Loucy (cell line): Measurements from ENCODE around the gene TGM2.

ENCODE experiments used
- H2AFZ ChIP-seq: fragments of 200-600 bp; sonication (generic); 2 replicates; pipeline ENCODE4 v1.6.0; 2016; ENCODE audit warnings: antibody characterized with exemption, mild to moderate bottlenecking, low read length, moderate library complexity
- H3F3A ChIP-seq: fragments of 200-600 bp; 2 replicates; pipeline ENCODE4 v1.6.0; 2016; ENCODE audit warnings: antibody characterized with exemption, low read depth, mild to moderate bottlenecking
- H3K27me3 ChIP-seq: fragments of 200-600 bp; sonication (generic); 2 replicates; pipeline ENCODE4 v1.6.1; 2014; ENCODE audit warnings: low read length, mild to moderate bottlenecking; ENCODE audit not compliant: insufficient read depth, poor library complexity, severe bottlenecking
- H3K36me3 ChIP-seq: fragments of 200-600 bp; sonication (generic); 2 replicates; pipeline ENCODE4 v1.6.1; 2016; ENCODE audit warnings: low read length; ENCODE audit not compliant: insufficient read depth
- H3K4me1 ChIP-seq: fragments of 200-600 bp; sonication (generic); 2 replicates; pipeline ENCODE4 v1.5.1; 2014; ENCODE audit warnings: low read length, mild to moderate bottlenecking; ENCODE audit not compliant: insufficient read depth, poor library complexity, severe bottlenecking
- H3K4me2 ChIP-seq: fragments of 200-600 bp; sonication (generic); 2 replicates; pipeline ENCODE4 v1.6.0; 2014; ENCODE audit warnings: antibody characterized with exemption, low read length, low read depth, mild to moderate bottlenecking; ENCODE audit not compliant: poor library complexity, severe bottlenecking
- H3K4me3 ChIP-seq: fragments of 200-600 bp; sonication (generic); 2 replicates; pipeline ENCODE4 v1.5.1; 2014; ENCODE audit warnings: low read length, mild to moderate bottlenecking, mixed read lengths; ENCODE audit not compliant: poor library complexity, severe bottlenecking
- H3K79me2 ChIP-seq: fragments of 200-600 bp; sonication (generic); 2 replicates; pipeline ENCODE4 v1.6.1; 2014; ENCODE audit warnings: low read length; ENCODE audit not compliant: insufficient read depth
- H3K9ac ChIP-seq: fragments of 200-600 bp; sonication (generic); 2 replicates; pipeline ENCODE4 v1.6.0; 2014; ENCODE audit warnings: mild to moderate bottlenecking, low read depth, low read length, moderate library complexity; ENCODE audit not compliant: poor library complexity, severe bottlenecking
- H3K9me2 ChIP-seq: fragments of 200-600 bp; sonication (generic); replicated peaks from 2 replicates; pipeline ENCODE4 v1.6.1; 2016; ENCODE audit warnings: low read depth, low read length, mixed read lengths
- H3K9me3 ChIP-seq: fragments of 200-600 bp; sonication (generic); 2 replicates; pipeline ENCODE4 v1.6.1; 2014; ENCODE audit warnings: mild to moderate bottlenecking, antibody characterized with exemption, low read length, low read depth; ENCODE audit not compliant: insufficient read depth
- H4K20me1 ChIP-seq: fragments of 200-600 bp; sonication (generic); 2 replicates; pipeline ENCODE4 v1.6.0; 2014; ENCODE audit warnings: antibody characterized with exemption, low read length, mild to moderate bottlenecking; ENCODE audit not compliant: insufficient read depth, poor library complexity, severe bottlenecking
- EZH2phosphoT487 ChIP-seq: fragments of 200-600 bp; IDR thresholded peaks from 2 replicates; pipeline ENCODE4 v1.6.1; 2018; ENCODE audit warnings: antibody characterized with exemption, mild to moderate bottlenecking, moderate library complexity, borderline replicate concordance
- TF ChIP-seq, protein P1 (sequence below): fragments of 200-600 bp; sonication (generic); conservative IDR thresholded peaks from 2 replicates; pipeline ENCODE4 v1.5.1; 2014; ENCODE audit warnings: mild to moderate bottlenecking, antibody characterized with exemption, low read length

Gene TGM2

DNA sequence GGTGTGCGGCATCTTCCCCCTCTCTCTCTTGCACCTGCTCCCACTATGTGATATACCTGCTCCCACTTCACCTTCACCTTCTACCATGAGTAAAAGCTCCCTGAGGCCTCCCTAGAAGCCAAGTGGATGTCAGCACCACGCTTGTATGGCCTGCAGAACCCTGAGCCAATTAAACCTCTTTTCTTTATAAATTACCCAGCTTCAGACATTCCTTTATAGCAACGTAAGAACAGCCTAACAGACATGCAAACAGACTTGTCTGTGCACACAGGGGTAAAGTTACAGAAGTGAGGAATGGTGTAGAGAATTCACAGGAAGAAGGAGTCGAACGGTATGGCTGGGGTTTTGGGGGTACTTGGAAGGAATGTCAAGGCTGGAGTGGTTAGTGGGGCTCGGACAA is 14.8 kb upstream of the TGM2 start:
- no peak for TF ChIP-seq EZH2phosphoT487
- TF ChIP-seq, protein P1, sequence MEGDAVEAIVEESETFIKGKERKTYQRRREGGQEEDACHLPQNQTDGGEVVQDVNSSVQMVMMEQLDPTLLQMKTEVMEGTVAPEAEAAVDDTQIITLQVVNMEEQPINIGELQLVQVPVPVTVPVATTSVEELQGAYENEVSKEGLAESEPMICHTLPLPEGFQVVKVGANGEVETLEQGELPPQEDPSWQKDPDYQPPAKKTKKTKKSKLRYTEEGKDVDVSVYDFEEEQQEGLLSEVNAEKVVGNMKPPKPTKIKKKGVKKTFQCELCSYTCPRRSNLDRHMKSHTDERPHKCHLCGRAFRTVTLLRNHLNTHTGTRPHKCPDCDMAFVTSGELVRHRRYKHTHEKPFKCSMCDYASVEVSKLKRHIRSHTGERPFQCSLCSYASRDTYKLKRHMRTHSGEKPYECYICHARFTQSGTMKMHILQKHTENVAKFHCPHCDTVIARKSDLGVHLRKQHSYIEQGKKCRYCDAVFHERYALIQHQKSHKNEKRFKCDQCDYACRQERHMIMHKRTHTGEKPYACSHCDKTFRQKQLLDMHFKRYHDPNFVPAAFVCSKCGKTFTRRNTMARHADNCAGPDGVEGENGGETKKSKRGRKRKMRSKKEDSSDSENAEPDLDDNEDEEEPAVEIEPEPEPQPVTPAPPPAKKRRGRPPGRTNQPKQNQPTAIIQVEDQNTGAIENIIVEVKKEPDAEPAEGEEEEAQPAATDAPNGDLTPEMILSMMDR: no peak
- no peaks in the 10 kb centered on the region for H3K9me2 ChIP-seq
- H3K4me3 ChIP-seq: no peak overlapping the region
- H3K4me2 ChIP-seq: no peak overlapping the region
- no peak overlapping the region for H3K9ac ChIP-seq
- no peaks in the 10 kb centered on the region for H4K20me1 ChIP-seq
- no peaks in the 10 kb centered on the region for H3K36me3 ChIP-seq
- H3F3A ChIP-seq: no peaks in the 10 kb centered on the region
- H3K9me3 ChIP-seq: no peaks in the 10 kb centered on the region
- no peak overlapping the region for H2AFZ ChIP-seq
- H3K79me2 ChIP-seq: no peaks in the 10 kb centered on the region
- no peaks in the 10 kb centered on the region for H3K4me1 ChIP-seq
- no peaks in the 10 kb centered on the region for H3K27me3 ChIP-seq

DNA sequence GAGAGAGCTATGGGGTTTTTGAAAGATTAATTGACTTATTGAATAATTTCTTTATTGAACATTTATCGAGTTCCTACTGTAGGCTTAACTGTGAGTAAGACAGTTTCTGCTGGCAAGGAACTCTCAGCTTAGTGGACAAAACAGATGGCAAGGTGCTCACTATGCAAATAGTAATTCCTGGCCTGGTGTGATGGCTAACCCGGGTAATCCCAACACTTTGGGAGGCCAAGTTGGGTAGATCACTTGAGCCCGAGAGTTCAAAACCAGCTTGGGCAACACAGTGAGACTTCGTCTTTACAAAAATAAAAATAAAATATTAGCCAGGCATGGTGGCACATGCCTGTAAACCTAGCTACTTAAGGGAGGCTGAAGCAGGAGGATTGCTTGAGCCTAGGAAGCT is 13.5 kb upstream of the TGM2 start:
- H3K9me2 ChIP-seq: no peaks in the 10 kb centered on the region
- H3K4me2 ChIP-seq: no peak overlapping the region
- no peaks in the 10 kb centered on the region for H3F3A ChIP-seq
- H3K9me3 ChIP-seq: no peaks in the 10 kb centered on the region
- H3K27me3 ChIP-seq: no peaks in the 10 kb centered on the region
- H3K4me1 ChIP-seq: no peaks in the 10 kb centered on the region
- H3K4me3 ChIP-seq: no peak overlapping the region
- no peaks in the 10 kb centered on the region for H3K79me2 ChIP-seq
- H4K20me1 ChIP-seq: no peaks in the 10 kb centered on the region
- H2AFZ ChIP-seq: no peak overlapping the region
- H3K9ac ChIP-seq: no peak overlapping the region
- no peaks in the 10 kb centered on the region for H3K36me3 ChIP-seq
- TF ChIP-seq, protein P1: no peak
- no peak for TF ChIP-seq EZH2phosphoT487

DNA sequence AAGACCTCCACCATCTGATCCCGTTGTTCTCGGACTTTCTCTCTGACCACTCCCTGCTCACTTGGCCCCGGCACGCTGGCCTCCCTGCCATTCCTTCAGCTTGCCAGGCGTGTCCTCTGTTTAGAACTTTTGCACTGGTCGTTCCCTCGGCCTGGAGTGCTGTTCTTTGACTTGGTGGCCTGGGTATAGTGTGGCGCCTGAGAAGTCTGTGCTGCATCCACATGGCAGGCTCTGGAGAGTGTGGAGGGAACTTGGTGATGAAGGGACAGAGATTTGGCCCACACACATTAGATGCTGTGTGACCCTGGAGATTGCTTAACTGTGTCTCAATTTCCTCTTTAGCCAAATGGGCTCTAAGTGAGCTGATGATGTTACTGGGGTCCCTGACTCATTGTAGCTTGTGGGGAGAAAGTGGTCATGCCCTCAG is 13.0 kb upstream of the TGM2 start:
- Histone ChIP-seq H3K9ac (no peak overlapping the region), H3K36me3 (no peaks in the 10 kb centered on the region), H4K20me1 (no peaks in the 10 kb centered on the region), H3K4me2 (no peak overlapping the region), H3F3A (no peaks in the 10 kb centered on the region), H3K4me1 (no peaks in the 10 kb centered on the region), H2AFZ (no peak overlapping the region), H3K9me2 (no peaks in the 10 kb centered on the region), H3K4me3 (no peak overlapping the region), H3K79me2 (no peaks in the 10 kb centered on the region), H3K9me3 (no peaks in the 10 kb centered on the region), H3K27me3 (no peaks in the 10 kb centered on the region)
- TF ChIP-seq EZH2phosphoT487: no peak
- TF ChIP-seq, protein P1: no peak
